Measurements from ENCODE around the gene MARCO. TPM values are rescaled to one million over a fixed set of nuclear protein-coding genes. Genes with fewer than 3 reads are reported as not detected.

Gene MARCO
- polyA plus RNA-seq, 1 donor from 2014 or later = not detected

DNA sequence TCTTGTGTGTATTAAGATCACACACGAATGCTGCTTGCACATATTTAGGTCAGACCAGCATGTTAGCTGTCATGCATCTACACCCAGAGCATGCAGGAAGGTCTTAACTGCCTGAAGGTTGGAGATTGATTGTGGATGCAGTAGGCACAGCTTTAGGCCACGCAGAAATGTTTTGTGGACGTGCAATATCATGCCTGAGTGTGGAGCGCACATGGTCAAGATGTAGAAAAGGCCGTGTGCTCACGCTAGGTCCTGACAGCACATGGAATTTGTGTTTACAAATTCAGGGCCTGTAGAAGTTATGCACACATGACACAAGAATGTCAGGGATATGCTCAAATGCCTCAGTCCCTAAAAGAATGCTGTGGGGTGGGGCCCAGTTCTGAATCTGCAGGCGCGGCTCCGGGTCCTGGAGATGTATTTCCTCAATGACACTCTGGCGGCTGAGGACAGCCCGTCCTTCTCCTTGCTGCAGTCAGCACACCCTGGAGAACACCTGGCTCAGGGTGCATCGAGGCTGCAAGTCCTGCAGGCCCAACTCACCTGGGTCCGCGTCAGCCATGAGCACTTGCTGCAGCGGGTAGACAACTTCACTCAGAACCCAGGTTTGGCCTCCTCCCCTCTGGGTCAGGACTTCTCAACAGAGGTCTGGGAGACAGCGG is 27.9 kb downstream of the MARCO start:
- TF ChIP-seq TAF1 (IDR thresholded peaks at IDR 0.05; ENCODE audit: low read depth) (no peak), RAD21 (conservative IDR thresholded peaks at IDR 0.05) (no peak), EZH2 (IDR thresholded peaks at IDR 0.05; ENCODE audit: borderline replicate concordance, insufficient read depth, low read length, poor library complexity, severe bottlenecking) (no peak), EP300 (conservative IDR thresholded peaks at IDR 0.05; ENCODE audit: poor library complexity, severe bottlenecking) (no peak), SMC3 (conservative IDR thresholded peaks at IDR 0.05; ENCODE audit: poor library complexity) (no peak), POLR2AphosphoS5 (IDR thresholded peaks at IDR 0.05) (no peak), MXI1 (conservative IDR thresholded peaks at IDR 0.05; ENCODE audit: poor library complexity, severe bottlenecking) (no peak)
- TF ChIP-seq, protein P1, sequence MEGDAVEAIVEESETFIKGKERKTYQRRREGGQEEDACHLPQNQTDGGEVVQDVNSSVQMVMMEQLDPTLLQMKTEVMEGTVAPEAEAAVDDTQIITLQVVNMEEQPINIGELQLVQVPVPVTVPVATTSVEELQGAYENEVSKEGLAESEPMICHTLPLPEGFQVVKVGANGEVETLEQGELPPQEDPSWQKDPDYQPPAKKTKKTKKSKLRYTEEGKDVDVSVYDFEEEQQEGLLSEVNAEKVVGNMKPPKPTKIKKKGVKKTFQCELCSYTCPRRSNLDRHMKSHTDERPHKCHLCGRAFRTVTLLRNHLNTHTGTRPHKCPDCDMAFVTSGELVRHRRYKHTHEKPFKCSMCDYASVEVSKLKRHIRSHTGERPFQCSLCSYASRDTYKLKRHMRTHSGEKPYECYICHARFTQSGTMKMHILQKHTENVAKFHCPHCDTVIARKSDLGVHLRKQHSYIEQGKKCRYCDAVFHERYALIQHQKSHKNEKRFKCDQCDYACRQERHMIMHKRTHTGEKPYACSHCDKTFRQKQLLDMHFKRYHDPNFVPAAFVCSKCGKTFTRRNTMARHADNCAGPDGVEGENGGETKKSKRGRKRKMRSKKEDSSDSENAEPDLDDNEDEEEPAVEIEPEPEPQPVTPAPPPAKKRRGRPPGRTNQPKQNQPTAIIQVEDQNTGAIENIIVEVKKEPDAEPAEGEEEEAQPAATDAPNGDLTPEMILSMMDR (IDR thresholded peaks at IDR 0.05; ENCODE audit: poor library complexity, severe bottlenecking) = no peak
- TF ChIP-seq, protein P2, sequence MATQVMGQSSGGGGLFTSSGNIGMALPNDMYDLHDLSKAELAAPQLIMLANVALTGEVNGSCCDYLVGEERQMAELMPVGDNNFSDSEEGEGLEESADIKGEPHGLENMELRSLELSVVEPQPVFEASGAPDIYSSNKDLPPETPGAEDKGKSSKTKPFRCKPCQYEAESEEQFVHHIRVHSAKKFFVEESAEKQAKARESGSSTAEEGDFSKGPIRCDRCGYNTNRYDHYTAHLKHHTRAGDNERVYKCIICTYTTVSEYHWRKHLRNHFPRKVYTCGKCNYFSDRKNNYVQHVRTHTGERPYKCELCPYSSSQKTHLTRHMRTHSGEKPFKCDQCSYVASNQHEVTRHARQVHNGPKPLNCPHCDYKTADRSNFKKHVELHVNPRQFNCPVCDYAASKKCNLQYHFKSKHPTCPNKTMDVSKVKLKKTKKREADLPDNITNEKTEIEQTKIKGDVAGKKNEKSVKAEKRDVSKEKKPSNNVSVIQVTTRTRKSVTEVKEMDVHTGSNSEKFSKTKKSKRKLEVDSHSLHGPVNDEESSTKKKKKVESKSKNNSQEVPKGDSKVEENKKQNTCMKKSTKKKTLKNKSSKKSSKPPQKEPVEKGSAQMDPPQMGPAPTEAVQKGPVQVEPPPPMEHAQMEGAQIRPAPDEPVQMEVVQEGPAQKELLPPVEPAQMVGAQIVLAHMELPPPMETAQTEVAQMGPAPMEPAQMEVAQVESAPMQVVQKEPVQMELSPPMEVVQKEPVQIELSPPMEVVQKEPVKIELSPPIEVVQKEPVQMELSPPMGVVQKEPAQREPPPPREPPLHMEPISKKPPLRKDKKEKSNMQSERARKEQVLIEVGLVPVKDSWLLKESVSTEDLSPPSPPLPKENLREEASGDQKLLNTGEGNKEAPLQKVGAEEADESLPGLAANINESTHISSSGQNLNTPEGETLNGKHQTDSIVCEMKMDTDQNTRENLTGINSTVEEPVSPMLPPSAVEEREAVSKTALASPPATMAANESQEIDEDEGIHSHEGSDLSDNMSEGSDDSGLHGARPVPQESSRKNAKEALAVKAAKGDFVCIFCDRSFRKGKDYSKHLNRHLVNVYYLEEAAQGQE (IDR thresholded peaks at IDR 0.05; ENCODE audit: borderline replicate concordance) = no peak
- H3K9me2 ChIP-seq (ENCODE audit: insufficient read depth, low read length) = no peaks in the 10 kb centered on the region
- H3K27me3 ChIP-seq (ENCODE audit: insufficient read depth, low read depth, low read length) = no peaks in the 10 kb centered on the region
- H3K9ac ChIP-seq (ENCODE audit: low read length) = no peak overlapping the region
- no peaks in the 10 kb centered on the region for H3K9me3 ChIP-seq (ENCODE audit: low read length)
- no peak overlapping the region for H2AFZ ChIP-seq (ENCODE audit: low read depth, low read length)
- no peaks in the 10 kb centered on the region for H3F3A ChIP-seq (ENCODE audit: insufficient read depth, low read length, poor library complexity, severe bottlenecking)
- no peaks in the 10 kb centered on the region for H4K20me1 ChIP-seq (ENCODE audit: insufficient read depth)
- H3K27ac ChIP-seq (ENCODE audit: low read length) = no peak overlapping the region
- no peak overlapping the region for H3K4me3 ChIP-seq (ENCODE audit: low read length)
- no peak overlapping the region for H3K4me2 ChIP-seq (ENCODE audit: low read length)
- no peaks in the 10 kb centered on the region for H3K36me3 ChIP-seq (ENCODE audit: insufficient read depth, low read length)
- H3K79me2 ChIP-seq (replicated peaks; ENCODE audit: insufficient read depth, low read length) = no peaks in the 10 kb centered on the region

DNA sequence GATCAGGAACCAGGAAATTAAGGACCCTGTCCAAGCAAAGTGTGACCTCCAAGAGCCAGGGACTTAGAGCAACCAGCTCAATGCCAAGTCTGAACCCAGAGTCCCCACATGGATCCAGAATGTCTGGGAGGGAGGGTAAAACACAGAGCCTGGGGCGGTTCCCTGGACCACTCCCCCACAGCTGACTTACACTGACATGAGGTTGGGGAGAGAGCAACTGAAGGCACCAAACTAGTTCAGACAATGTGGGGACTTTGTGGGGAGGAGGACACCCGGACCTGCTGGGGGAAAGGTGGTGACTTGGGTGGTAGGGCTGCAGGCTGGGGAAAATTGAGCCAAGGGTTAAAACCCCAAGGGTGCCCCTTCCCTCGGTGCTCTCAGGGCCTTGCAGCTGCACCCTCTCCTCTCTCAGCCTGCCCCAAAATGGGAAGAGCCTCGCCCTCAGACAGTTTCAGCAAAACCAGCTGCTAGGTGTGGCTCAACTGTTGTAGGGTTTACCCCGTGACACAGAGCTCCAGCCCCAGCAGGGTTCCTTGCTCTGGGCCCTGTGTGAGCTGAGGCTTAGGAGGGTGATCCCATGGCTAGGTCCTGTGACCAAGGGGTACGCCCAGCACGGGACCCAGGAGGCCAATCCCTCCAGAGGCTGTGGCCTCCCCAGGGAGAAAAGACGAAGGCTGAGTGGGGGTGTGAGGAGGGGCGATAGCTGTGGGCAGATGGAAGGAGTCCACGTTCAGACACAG is 28.6 kb downstream of the MARCO start:
- Histone ChIP-seq H3K9ac (ENCODE audit: low read length) (no peak overlapping the region), H2AFZ (ENCODE audit: low read depth, low read length) (no peak overlapping the region), H3K9me2 (ENCODE audit: insufficient read depth, low read length) (no peaks in the 10 kb centered on the region), H3K4me2 (ENCODE audit: low read length) (no peak overlapping the region), H3K79me2 (replicated peaks; ENCODE audit: insufficient read depth, low read length) (no peaks in the 10 kb centered on the region), H3F3A (ENCODE audit: insufficient read depth, low read length, poor library complexity, severe bottlenecking) (no peaks in the 10 kb centered on the region), H3K4me3 (ENCODE audit: low read length) (no peak overlapping the region), H3K27me3 (ENCODE audit: insufficient read depth, low read depth, low read length) (no peaks in the 10 kb centered on the region), H3K27ac (ENCODE audit: low read length) (no peak overlapping the region), H3K36me3 (ENCODE audit: insufficient read depth, low read length) (no peaks in the 10 kb centered on the region), H4K20me1 (ENCODE audit: insufficient read depth) (no peaks in the 10 kb centered on the region), H3K9me3 (ENCODE audit: low read length) (no peaks in the 10 kb centered on the region)
- no peak for TF ChIP-seq EP300 (conservative IDR thresholded peaks at IDR 0.05; ENCODE audit: poor library complexity, severe bottlenecking)
- TF ChIP-seq EZH2 (IDR thresholded peaks at IDR 0.05; ENCODE audit: borderline replicate concordance, insufficient read depth, low read length, poor library complexity, severe bottlenecking) = no peak
- no peak for TF ChIP-seq SMC3 (conservative IDR thresholded peaks at IDR 0.05; ENCODE audit: poor library complexity)
- TF ChIP-seq POLR2AphosphoS5 (IDR thresholded peaks at IDR 0.05) = no peak
- TF ChIP-seq, protein P1 (IDR thresholded peaks at IDR 0.05; ENCODE audit: poor library complexity, severe bottlenecking) = no peak
- no peak for TF ChIP-seq TAF1 (IDR thresholded peaks at IDR 0.05; ENCODE audit: low read depth)
- no peak for TF ChIP-seq RAD21 (conservative IDR thresholded peaks at IDR 0.05)
- TF ChIP-seq, protein P2 (IDR thresholded peaks at IDR 0.05; ENCODE audit: borderline replicate concordance) = no peak
- no peak for TF ChIP-seq MXI1 (conservative IDR thresholded peaks at IDR 0.05; ENCODE audit: poor library complexity, severe bottlenecking)

Measured in neural cell (in vitro differentiated cells).